HEK293 (cell line): Measurements from ENCODE around the gene SKAP1.

ENCODE experiments used
- GLIS2 ChIP-seq: fragments of 450-650 bp; formaldehyde crosslinking; IDR thresholded peaks from 2 replicates; pipeline ENCODE4 v1.5.1; 2016; ENCODE audit warnings: missing biosample characterization, missing genetic modification characterization
- KLF10 ChIP-seq: fragments of 450-650 bp; IDR thresholded peaks from 2 replicates; pipeline ENCODE4 v1.5.1; 2018; ENCODE audit warnings: missing biosample characterization, mild to moderate bottlenecking, missing genetic modification characterization
- SP2 ChIP-seq: fragments of 450-650 bp; formaldehyde crosslinking; IDR thresholded peaks from 2 replicates; pipeline ENCODE4 v1.5.1; 2016; ENCODE audit warnings: missing biosample characterization, missing genetic modification characterization
- ZBTB8A ChIP-seq: fragments of 450-650 bp; formaldehyde crosslinking; IDR thresholded peaks from 2 replicates; pipeline ENCODE4 v1.5.1; 2016; ENCODE audit warnings: missing biosample characterization, missing genetic modification characterization
- ZNF23 ChIP-seq: fragments of 450-650 bp; formaldehyde crosslinking; IDR thresholded peaks from 2 replicates; pipeline ENCODE4 v1.5.1; 2016; ENCODE audit warnings: missing biosample characterization, missing genetic modification characterization, borderline replicate concordance
- ZNF645 ChIP-seq: fragments of 450-650 bp; formaldehyde crosslinking; IDR thresholded peaks from 2 replicates; pipeline ENCODE4; 2016; ENCODE audit warnings: missing biosample characterization, missing genetic modification characterization
- ZNF707 ChIP-seq: fragments of 450-650 bp; formaldehyde crosslinking; IDR thresholded peaks from 2 replicates; pipeline ENCODE4 v1.5.1; 2016; ENCODE audit warnings: missing biosample characterization, missing genetic modification characterization
- TF ChIP-seq, protein P1 (sequence below): fragments of 450-650 bp; formaldehyde crosslinking; IDR thresholded peaks from 2 replicates; pipeline ENCODE4 v1.5.1; 2016; ENCODE audit warnings: missing biosample characterization, missing genetic modification characterization
- TF ChIP-seq, protein P2 (sequence below): fragments of 450-650 bp; formaldehyde crosslinking; IDR thresholded peaks from 2 replicates; pipeline ENCODE4 v1.5.1; 2016; ENCODE audit warnings: missing biosample characterization, missing genetic modification characterization

DNA sequence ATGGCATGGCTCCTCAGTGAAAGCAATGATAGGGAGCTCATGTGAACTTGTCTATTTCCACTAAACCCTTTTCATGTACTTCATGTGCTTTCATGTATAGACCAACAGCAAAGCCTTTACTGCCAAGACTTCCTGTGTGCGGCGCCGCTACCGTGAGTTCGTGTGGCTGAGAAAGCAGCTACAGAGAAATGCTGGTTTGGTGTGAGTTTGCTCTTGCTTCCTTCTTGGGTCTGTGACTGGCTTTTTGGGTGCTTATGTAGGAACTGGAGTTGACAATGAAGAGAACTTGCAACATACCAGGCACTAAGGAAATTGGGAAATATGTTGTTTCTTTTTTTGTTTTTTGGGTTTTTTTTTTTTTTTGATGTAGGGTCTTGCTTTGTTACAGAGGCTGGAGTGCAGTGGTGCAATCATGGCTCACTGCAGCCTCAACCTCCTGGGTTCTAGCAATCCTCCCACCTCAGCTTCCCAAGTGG is 316.8 kb downstream of the SKAP1 start:
- TF ChIP-seq SP2 (tag by site-specific recombination) (no peak), ZBTB8A (no peak), ZNF23 (no peak), ZNF707 (no peak), KLF10 (no peak), GLIS2 (tag by site-specific recombination) (no peak), ZNF645 (tag by site-specific recombination) (no peak)
- TF ChIP-seq, protein P1, sequence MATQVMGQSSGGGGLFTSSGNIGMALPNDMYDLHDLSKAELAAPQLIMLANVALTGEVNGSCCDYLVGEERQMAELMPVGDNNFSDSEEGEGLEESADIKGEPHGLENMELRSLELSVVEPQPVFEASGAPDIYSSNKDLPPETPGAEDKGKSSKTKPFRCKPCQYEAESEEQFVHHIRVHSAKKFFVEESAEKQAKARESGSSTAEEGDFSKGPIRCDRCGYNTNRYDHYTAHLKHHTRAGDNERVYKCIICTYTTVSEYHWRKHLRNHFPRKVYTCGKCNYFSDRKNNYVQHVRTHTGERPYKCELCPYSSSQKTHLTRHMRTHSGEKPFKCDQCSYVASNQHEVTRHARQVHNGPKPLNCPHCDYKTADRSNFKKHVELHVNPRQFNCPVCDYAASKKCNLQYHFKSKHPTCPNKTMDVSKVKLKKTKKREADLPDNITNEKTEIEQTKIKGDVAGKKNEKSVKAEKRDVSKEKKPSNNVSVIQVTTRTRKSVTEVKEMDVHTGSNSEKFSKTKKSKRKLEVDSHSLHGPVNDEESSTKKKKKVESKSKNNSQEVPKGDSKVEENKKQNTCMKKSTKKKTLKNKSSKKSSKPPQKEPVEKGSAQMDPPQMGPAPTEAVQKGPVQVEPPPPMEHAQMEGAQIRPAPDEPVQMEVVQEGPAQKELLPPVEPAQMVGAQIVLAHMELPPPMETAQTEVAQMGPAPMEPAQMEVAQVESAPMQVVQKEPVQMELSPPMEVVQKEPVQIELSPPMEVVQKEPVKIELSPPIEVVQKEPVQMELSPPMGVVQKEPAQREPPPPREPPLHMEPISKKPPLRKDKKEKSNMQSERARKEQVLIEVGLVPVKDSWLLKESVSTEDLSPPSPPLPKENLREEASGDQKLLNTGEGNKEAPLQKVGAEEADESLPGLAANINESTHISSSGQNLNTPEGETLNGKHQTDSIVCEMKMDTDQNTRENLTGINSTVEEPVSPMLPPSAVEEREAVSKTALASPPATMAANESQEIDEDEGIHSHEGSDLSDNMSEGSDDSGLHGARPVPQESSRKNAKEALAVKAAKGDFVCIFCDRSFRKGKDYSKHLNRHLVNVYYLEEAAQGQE: no peak
- TF ChIP-seq, protein P2, sequence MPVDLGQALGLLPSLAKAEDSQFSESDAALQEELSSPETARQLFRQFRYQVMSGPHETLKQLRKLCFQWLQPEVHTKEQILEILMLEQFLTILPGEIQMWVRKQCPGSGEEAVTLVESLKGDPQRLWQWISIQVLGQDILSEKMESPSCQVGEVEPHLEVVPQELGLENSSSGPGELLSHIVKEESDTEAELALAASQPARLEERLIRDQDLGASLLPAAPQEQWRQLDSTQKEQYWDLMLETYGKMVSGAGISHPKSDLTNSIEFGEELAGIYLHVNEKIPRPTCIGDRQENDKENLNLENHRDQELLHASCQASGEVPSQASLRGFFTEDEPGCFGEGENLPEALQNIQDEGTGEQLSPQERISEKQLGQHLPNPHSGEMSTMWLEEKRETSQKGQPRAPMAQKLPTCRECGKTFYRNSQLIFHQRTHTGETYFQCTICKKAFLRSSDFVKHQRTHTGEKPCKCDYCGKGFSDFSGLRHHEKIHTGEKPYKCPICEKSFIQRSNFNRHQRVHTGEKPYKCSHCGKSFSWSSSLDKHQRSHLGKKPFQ (tag by site-specific recombination): no peak
